NCI-H1092 treated with DMSO at 0.1 percent for 48 hours (cell line): ENCODE data around the gene FUNDC2.
"Not testable (repeated sequence)": the region's sequence is repeated elsewhere in the genome, so short reads cannot be mapped to it uniquely, and the experiment has no call there.

ENCODE experiments used
- DNase-seq: peaks from one replicate; lab custom pipeline; 2025; lab: John Stamatoyannopoulos, UW

The FUNDC2 gene

DNA sequence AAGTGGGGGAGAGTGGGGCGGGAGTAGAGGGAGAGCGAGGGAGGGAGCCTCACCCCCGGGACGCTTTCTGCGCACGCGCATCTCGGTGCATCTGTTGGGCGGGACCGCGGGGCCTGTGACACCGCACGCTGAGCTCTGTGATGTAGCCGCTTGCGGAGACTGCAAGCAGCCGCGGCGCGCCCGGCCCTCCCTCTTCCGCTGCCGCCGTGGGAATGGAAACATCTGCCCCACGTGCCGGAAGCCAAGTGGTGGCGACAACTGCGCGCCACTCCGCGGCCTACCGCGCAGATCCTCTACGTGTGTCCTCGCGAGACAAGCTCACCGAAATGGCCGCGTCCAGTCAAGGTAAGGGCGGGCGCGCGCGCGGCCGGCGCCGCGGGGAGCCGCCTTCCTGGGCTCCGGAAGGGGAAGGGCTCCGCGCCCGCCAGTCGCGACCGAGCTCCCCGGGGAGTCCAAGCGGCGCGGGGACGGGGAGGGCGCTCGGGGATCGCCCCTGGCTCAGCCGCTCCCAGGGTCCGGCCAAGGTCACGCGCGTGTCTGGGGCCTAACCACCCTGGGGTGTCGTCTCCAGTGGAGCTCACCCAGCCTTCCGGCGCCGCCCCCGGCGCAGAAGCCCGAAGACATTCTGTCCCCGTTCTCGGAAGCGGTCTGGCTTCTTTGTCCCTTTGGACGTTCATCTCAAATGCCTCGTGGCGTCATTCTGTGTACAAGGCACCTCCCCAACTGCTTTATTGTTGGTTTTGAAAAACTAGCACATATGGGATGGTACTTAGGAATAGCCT, at the start of gene FUNDC2:
Gene FUNDC2 (plus strand): TSS at position 118 of the 782 bp plus-strand sequence. CDS start 95 bp downstream, at position 213.
- peak; percentile 95 for DNase-seq

- no peak for DNase-seq
Observed at GRCh38 chrX:154979629-154980028, 47.0 kb upstream of the FUNDC2 start.

DNA sequence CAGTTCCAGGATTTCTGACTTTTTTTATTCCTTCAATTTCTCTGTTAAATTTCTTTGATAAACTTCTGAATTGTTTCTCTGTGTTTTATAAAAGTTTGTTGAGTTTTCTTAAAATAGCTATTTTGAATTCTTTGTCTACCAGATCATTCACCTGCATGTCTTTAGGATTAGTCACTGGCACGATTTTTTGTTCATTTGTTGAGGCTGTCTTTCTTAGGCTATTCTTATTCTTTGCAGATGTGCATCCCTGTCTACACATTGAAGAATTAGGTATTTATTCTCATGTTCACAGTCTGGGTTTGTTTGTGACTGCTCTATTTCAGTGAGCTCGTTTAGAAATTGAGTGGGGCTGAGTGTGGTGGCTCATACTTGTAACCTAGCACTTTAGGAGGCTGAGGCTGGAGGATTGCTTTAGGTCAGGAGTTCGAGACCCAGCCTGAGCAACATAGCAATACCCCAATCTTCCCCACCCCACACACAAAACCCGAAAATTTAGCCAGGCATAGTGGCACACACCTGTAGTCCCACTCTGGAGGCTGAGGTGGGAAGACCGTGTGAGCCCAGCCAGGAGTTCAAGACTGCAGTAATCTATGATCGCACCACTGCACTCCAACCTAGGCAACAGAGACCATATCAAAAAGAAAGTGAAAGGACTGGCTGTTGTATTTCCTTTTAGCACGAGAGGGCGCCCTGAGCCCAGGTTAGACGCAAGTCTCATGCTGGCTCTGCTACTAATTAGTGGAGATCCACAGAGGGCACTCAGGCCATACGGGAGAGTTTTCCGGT, 46.1 kb upstream of the FUNDC2 start:
- DNase-seq: peak; percentile 86

- no peak for DNase-seq
Observed at GRCh38 chrX:154981116-154981411, 45.6 kb upstream of the FUNDC2 start.

DNA sequence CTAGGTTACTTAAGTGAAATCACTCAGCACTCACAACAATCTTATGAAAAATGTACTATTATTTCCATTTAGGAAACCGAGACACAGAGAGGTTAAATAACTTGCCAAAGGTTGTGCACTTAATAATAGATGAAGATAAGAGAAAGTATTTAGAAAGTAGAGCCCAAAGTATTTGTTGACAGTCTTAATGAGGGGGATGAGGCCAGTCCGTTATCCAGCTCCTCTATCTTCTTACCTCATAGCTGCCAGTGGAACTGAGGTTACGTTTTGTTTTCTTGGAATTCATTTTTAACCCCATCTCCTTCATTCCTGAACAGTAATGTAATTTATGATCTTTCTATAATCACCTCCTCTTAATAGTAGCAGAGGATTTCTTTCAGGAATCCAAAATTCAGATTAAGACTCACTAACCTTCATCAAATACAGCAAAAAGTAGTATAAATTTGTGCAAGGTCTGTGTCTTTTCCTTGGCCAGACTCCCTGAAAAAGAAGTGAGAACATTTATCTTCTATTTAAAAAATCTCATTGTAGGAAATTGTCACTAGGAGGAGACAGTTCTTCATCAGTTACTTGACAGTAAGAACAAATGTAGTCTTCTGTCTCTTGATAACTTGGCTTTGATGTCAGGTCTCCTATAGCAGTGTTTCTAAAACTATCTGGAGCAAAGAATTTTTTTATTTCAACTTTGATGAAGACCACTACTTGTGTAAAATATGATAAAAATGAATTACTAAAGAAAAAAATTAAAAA, 39.6 kb upstream of the FUNDC2 start:
- no peak for DNase-seq

- no peak for DNase-seq
Observed at GRCh38 chrX:154987940-154988339, 38.7 kb upstream of the FUNDC2 start.

GRCh38 chrX:154988719-154989118, 37.9 kb upstream of the FUNDC2 start:
- no peak for DNase-seq

DNA sequence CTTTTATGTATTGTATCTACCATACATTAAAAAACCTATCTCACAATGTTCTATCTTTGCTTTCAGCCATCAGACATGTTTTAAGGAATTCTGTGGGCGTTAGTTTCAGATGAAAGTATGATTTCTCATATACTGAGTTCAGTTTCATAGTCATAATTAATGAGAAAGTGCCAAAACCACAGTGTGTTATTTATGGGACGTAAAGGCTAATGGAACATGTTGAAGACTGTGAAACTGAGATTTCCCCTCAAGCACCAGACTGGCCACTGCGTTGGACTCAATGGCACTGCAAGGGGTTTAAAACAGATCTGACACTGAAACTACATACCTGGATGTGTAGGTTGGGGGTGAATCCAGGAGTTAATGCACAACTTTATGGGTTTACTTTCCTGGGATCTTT, 36.1 kb upstream of the FUNDC2 start:
- no peak for DNase-seq

GRCh38 chrX:154991039-154991438, 35.6 kb upstream of the FUNDC2 start:
- no peak for DNase-seq

DNA sequence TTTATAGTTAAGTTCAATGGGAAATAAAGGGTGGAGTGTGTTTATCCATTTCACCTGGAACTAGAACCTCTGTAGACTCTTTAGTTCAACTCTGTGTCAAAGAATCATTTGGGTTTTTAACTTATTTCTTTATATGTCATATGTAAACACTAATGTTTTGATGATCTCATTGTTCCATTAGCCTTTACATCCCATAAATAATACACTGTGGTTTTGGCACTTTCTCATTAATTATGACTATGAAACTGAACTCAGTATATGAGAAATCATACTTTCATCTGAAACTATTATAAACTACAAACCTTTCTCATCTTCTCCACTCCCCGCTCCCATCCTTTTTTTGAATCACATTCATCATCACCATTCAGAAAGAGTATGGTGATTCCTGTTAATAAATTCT, 35.2 kb upstream of the FUNDC2 start:
- no peak for DNase-seq

- no peak for DNase-seq
Observed at GRCh38 chrX:154998204-154998880, 28.3 kb upstream of the FUNDC2 start.

DNA sequence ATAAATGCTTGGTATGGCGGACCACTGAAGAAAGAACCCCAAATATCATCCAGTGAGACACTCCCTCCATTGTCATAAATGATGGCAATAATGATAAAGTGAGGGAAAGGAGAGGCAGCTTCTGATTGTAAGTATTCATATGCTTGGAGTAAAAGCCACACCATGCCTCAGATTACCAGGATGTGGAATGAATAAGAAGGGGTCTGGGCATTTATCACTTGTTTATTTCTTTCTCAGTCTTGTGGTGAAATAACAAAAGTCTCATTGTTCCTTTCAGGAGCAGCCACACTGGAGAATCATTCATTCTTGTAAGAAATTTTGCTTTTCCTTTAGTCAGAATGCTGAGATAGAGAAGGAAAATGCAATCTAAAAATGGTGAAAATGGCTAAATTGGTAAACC, 25.8 kb upstream of the FUNDC2 start:
- DNase-seq: no peak

DNA sequence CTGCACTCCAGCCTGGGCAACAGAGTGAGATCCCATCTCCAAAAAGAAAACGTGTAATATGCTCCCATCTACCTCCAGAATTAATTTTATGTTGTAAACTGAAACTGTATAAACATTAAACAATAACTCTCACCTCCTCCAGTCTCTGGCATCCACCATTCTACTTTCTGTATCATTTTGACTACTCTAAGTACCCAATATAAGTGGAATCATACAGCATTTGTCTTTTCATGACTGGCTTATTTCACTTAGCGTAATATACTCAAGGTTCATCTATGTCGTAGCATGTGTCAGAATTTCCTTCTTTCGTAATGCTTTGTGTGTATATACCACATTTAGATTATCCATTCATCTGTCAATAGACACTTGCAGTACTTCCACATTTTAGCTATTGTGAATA, 24.8 kb upstream of the FUNDC2 start:
- no peak for DNase-seq

- no peak for DNase-seq
Observed at GRCh38 chrX:155005190-155005589, 21.5 kb upstream of the FUNDC2 start.

DNA sequence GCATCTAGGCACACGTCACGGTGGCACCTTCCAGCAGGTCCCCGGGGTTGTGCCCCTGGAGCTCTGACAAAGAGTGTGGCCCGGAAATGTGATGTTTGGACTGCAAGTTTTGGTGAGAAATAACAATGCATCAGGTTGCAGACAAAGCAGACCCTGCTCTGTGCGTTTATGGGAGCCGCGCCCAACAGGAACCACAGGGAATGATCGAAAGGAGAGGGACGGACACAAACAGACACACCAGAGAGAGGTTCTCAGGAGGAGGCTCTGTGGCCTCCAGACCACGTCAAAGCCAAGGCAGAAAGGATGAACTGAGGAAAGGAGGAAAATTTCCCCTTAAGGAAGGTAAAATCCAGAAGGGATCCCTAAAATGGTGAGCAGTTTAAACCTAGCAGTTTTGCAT, 20.3 kb upstream of the FUNDC2 start:
- not testable (repeated sequence) for DNase-seq

- DNase-seq: not testable (repeated sequence)
Observed at GRCh38 chrX:155006913-155007671, 19.6 kb upstream of the FUNDC2 start.

DNA sequence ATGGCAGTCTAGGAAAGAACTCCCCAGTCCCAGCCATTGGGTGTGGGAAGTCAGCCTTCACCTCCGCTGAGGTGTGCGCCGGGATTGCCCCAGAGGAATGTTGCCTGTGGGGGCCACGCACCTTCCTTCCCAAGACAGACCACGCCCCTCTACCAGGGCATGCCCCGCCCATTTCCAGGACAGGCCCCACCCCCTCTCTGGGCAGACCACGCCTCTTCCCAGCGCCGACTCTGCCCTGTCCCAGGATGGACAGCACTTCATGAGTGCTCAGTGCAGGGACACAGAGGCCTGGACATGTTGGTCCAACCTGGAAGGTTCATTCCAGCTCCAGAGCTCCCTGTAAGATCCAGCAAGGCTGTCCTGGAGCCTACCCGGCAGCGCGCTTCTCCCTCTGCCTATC, 18.1 kb upstream of the FUNDC2 start:
- DNase-seq: not testable (repeated sequence)

- no peak for DNase-seq
Observed at GRCh38 chrX:155009994-155010472, 16.6 kb upstream of the FUNDC2 start.

- DNase-seq: no peak
Observed at GRCh38 chrX:155020591-155020990, 6.1 kb upstream of the FUNDC2 start.

DNA sequence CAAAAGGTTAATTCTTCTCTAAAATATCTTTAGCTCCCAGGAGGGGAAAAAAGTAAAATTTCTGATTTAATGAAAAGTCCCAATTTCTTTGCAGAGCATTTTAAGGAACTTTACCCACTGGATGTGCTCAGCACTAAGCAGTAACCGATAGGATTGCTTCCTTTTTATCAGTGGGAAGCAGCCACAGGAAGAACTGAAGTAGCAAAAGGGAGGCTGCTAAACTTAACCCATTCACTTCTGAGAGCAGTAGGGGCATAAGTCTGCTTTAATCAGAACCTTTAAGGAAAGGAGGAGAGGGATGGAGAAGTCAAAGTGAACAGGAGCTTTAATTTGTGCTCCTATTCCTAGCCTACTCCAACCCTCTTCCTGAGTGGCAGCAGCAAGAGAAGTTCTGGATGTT, 4.1 kb upstream of the FUNDC2 start, which contains the start of gene F8:
Gene F8 (minus strand): TSS at position 139 of the 400 bp plus-strand sequence. CDS start 171 bp downstream, outside the sequence.
- DNase-seq: no peak
